Neural cell (in vitro differentiated cells): ENCODE measurements around the gene ITGA3. TPM values are rescaled to one million over a fixed set of nuclear protein-coding genes. Genes with fewer than 3 reads are reported as not detected.

Source experiments
- H2AFZ ChIP-seq: fragments of 200-600, 300-800 bp; sonication (generic), shearing (Covaris generic); 2 replicates; pipeline ENCODE4 v1.6.0; 2014; ENCODE audit warnings: low read depth, mild to moderate bottlenecking, antibody characterized with exemption, low read length, moderate library complexity
- H3F3A ChIP-seq: fragments of 200-600 bp; shearing (Covaris generic); 2 replicates; pipeline ENCODE4 v1.6.1; 2016; ENCODE audit warnings: mild to moderate bottlenecking, moderate library complexity, mixed read lengths, antibody characterized with exemption, low read length; ENCODE audit not compliant: insufficient read depth, poor library complexity, severe bottlenecking
- H3K27ac ChIP-seq: fragments of 200-600, 300-800 bp; sonication (generic), shearing (Covaris generic); 2 replicates; pipeline ENCODE4 v1.5.1; 2014; ENCODE audit warnings: mild to moderate bottlenecking, low read length, moderate library complexity
- H3K27me3 ChIP-seq: fragments of 300-800, 200-600 bp; sonication (generic), shearing (Covaris generic); 2 replicates; pipeline ENCODE4 v1.6.0; 2014; ENCODE audit warnings: mild to moderate bottlenecking, low read depth, low read length, moderate library complexity; ENCODE audit not compliant: insufficient read depth
- H3K36me3 ChIP-seq: fragments of 300-800, 200-600 bp; sonication (generic), shearing (Covaris generic); 2 replicates; pipeline ENCODE4 v1.5.1; 2014; ENCODE audit warnings: mild to moderate bottlenecking, antibody characterized with exemption, low read length, moderate library complexity; ENCODE audit not compliant: insufficient read depth
- H3K4me2 ChIP-seq: fragments of 300-800, 200-600 bp; sonication (generic), shearing (Covaris generic); 2 replicates; pipeline ENCODE4 v1.6.0; 2014; ENCODE audit warnings: mild to moderate bottlenecking, low read length
- H3K4me3 ChIP-seq: fragments of 300-800, 200-600 bp; sonication (generic), shearing (Covaris generic); 2 replicates; pipeline ENCODE4 v1.5.1; 2014; ENCODE audit warnings: mild to moderate bottlenecking, low read length, moderate library complexity
- H3K79me2 ChIP-seq: fragments of 200-600 bp; shearing (Covaris generic); replicated peaks from 2 replicates; pipeline ENCODE4 v1.6.0; 2014; ENCODE audit warnings: mild to moderate bottlenecking, low read length, moderate library complexity; ENCODE audit not compliant: insufficient read depth
- H3K9ac ChIP-seq: fragments of 300-800, 200-600 bp; sonication (generic), shearing (Covaris generic); 2 replicates; pipeline ENCODE4 v1.6.1; 2016; ENCODE audit warnings: mild to moderate bottlenecking, low read length, mixed read lengths
- H3K9me2 ChIP-seq: fragments of 200-600 bp; shearing (Covaris generic); 2 replicates; pipeline ENCODE4 v1.6.1; 2016; ENCODE audit warnings: mild to moderate bottlenecking, low read length, mixed read lengths; ENCODE audit not compliant: insufficient read depth
- H3K9me3 ChIP-seq: fragments of 200-600, 300-800 bp; sonication (generic), shearing (Covaris generic); 2 replicates; pipeline ENCODE4 v1.6.1; 2016; ENCODE audit warnings: mild to moderate bottlenecking, mixed run types, low read length, moderate library complexity, mixed read lengths
- H4K20me1 ChIP-seq: fragments of 200-600 bp; shearing (Covaris generic); 2 replicates; pipeline ENCODE4 v1.6.1; 2016; ENCODE audit warnings: mild to moderate bottlenecking, mixed run types; ENCODE audit not compliant: insufficient read depth
- CTCF ChIP-seq: fragments of 450-650 bp; IDR thresholded peaks from 2 replicates; pipeline ENCODE4 v1.5.1; 2014; ENCODE audit warnings: antibody characterized with exemption, mild to moderate bottlenecking, moderate library complexity; ENCODE audit not compliant: poor library complexity, severe bottlenecking
- EP300 ChIP-seq: fragments of 450-650 bp; conservative IDR thresholded peaks from 2 replicates; pipeline ENCODE4 v1.6.1; 2014; ENCODE audit warnings: antibody characterized with exemption, mild to moderate bottlenecking, moderate library complexity; ENCODE audit not compliant: poor library complexity, severe bottlenecking
- EZH2 ChIP-seq: fragments of 200-600, 300-800 bp; shearing (Covaris generic), sonication (generic); IDR thresholded peaks from 2 replicates; pipeline ENCODE4 v1.6.1; 2014; ENCODE audit warnings: antibody characterized with exemption, low read length, borderline replicate concordance, mild to moderate bottlenecking; ENCODE audit not compliant: insufficient read depth, poor library complexity, severe bottlenecking
- MXI1 ChIP-seq: fragments of 450-650 bp; conservative IDR thresholded peaks from 2 replicates; pipeline ENCODE4 v1.6.1; 2014; ENCODE audit warnings: antibody characterized with exemption, mild to moderate bottlenecking; ENCODE audit not compliant: poor library complexity, severe bottlenecking
- POLR2AphosphoS5 ChIP-seq: IDR thresholded peaks from 2 replicates; pipeline ENCODE4 v1.6.1; 2012
- RAD21 ChIP-seq: fragments of 450-650 bp; conservative IDR thresholded peaks from 2 replicates; pipeline ENCODE4 v1.6.1; 2014; ENCODE audit warnings: antibody characterized with exemption, mild to moderate bottlenecking, moderate library complexity
- REST ChIP-seq: IDR thresholded peaks from 2 replicates; pipeline ENCODE4 v1.6.1; 2012; ENCODE audit warnings: borderline replicate concordance
- SMC3 ChIP-seq: fragments of 450-650 bp; conservative IDR thresholded peaks from 2 replicates; pipeline ENCODE4 v1.6.1; 2014; ENCODE audit warnings: antibody characterized with exemption, mild to moderate bottlenecking, moderate library complexity; ENCODE audit not compliant: poor library complexity
- TAF1 ChIP-seq: IDR thresholded peaks from 2 replicates; pipeline ENCODE4 v1.6.1; 2012; ENCODE audit warnings: low read depth
- polyA plus RNA-seq: library from polyadenylated mRNA; depleted of rRNA; stranded (reverse); fragments of >200 nt; gene quantifications from 2 replicates; pipeline ENCODE4 v1.2.3, GENCODE V29; 2014

The ITGA3 gene
- polyA plus RNA-seq, 1 donor from 2014 or later: 33.0 TPM

- Histone ChIP-seq H3K36me3 (no peaks in the 10 kb centered on the region), H4K20me1 (no peaks in the 10 kb centered on the region), H3K9me3 (no peaks in the 10 kb centered on the region), H3K27me3 (no peaks in the 10 kb centered on the region), H3F3A (no peaks in the 10 kb centered on the region), H3K9me2 (no peaks in the 10 kb centered on the region), H3K4me2 (no peak overlapping the region), H2AFZ (no peak overlapping the region), H3K27ac (no peak overlapping the region), H3K4me3 (no peak overlapping the region), H3K9ac (no peak overlapping the region), H3K79me2 (no peaks in the 10 kb centered on the region)
- TF ChIP-seq EZH2: no peak
- no peak for TF ChIP-seq CTCF
- no peak for TF ChIP-seq REST
- no peak for TF ChIP-seq TAF1
- TF ChIP-seq EP300: no peak
- no peak for TF ChIP-seq POLR2AphosphoS5
- TF ChIP-seq SMC3: no peak
- no peak for TF ChIP-seq MXI1
- TF ChIP-seq RAD21: no peak
Observed at GRCh38 chr17:50022463-50023130, 33.3 kb upstream of the ITGA3 start.

- Histone ChIP-seq H3K4me2 (no peak overlapping the region), H3K27ac (no peak overlapping the region), H3K79me2 (no peaks in the 10 kb centered on the region), H2AFZ (no peak overlapping the region), H3K9me2 (no peaks in the 10 kb centered on the region), H3K9ac (no peak overlapping the region), H3K9me3 (no peaks in the 10 kb centered on the region), H3K36me3 (no peaks in the 10 kb centered on the region), H3K4me3 (no peak overlapping the region), H3K27me3 (no peaks in the 10 kb centered on the region), H3F3A (no peaks in the 10 kb centered on the region), H4K20me1 (no peaks in the 10 kb centered on the region)
- TF ChIP-seq REST (no peak), CTCF (no peak), SMC3 (no peak), EP300 (no peak), RAD21 (no peak), MXI1 (no peak), TAF1 (no peak), POLR2AphosphoS5 (no peak), EZH2 (no peak)
Observed at GRCh38 chr17:50023520-50023919, 32.4 kb upstream of the ITGA3 start.
